Fibroblast of pulmonary artery (primary cell): ENCODE results near the gene RBM19.
"Not testable (repeated sequence)": the region's sequence is repeated elsewhere in the genome, so short reads cannot be mapped to it uniquely, and the experiment has no call there.

Source experiments
- DNase-seq: peaks from one replicate; pipeline ENCODE4 v3.0.0-alpha.2; 2010; ENCODE audit warnings: low read depth
- H3K4me3 ChIP-seq: replicated peaks from 2 replicates; pipeline ENCODE4 v1.5.1; 2011; ENCODE audit warnings: low read depth, mild to moderate bottlenecking, control low read depth, low read length, moderate library complexity
- TF ChIP-seq, protein P1 (sequence below): IDR thresholded peaks from 2 replicates; pipeline ENCODE4 v1.5.1; 2011; ENCODE audit warnings: mild to moderate bottlenecking, control low read depth, low read length, inconsistent platforms; ENCODE audit errors: missing control alignments

The RBM19 gene

GRCh38 chr12:114006482-114007425 lies 40.6 kb upstream of the RBM19 start:
- TF ChIP-seq, protein P1, sequence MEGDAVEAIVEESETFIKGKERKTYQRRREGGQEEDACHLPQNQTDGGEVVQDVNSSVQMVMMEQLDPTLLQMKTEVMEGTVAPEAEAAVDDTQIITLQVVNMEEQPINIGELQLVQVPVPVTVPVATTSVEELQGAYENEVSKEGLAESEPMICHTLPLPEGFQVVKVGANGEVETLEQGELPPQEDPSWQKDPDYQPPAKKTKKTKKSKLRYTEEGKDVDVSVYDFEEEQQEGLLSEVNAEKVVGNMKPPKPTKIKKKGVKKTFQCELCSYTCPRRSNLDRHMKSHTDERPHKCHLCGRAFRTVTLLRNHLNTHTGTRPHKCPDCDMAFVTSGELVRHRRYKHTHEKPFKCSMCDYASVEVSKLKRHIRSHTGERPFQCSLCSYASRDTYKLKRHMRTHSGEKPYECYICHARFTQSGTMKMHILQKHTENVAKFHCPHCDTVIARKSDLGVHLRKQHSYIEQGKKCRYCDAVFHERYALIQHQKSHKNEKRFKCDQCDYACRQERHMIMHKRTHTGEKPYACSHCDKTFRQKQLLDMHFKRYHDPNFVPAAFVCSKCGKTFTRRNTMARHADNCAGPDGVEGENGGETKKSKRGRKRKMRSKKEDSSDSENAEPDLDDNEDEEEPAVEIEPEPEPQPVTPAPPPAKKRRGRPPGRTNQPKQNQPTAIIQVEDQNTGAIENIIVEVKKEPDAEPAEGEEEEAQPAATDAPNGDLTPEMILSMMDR = no peak
- no peak overlapping the region for H3K4me3 ChIP-seq
- DNase-seq = no peak

DNA sequence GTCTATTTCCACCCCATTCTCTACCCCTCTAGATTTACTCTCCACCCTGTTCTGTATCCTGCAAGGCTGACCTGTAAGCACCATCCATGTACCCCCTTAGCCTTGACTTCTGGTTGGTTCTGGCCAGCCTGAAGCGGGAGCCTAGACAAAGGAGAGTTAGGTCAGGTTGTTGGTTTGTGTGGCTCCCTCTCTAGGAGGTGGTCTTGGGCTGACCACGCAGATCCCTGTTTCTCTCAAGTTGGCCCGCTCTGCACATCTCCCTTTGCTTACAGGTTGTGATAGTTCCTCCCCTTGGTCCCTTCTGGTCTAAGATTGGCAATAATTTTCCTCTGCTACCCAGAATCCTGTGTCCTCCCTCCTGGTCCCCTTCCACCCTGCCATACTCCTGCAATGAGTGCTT lies 38.3 kb upstream of the RBM19 start:
- H3K4me3 ChIP-seq = no peak overlapping the region
- DNase-seq = no peak
- TF ChIP-seq, protein P1 = no peak

- TF ChIP-seq, protein P1 = no peak
- no peak for DNase-seq
- no peak overlapping the region for H3K4me3 ChIP-seq
Observed at GRCh38 chr12:114003286-114003685, 37.2 kb upstream of the RBM19 start.

DNA sequence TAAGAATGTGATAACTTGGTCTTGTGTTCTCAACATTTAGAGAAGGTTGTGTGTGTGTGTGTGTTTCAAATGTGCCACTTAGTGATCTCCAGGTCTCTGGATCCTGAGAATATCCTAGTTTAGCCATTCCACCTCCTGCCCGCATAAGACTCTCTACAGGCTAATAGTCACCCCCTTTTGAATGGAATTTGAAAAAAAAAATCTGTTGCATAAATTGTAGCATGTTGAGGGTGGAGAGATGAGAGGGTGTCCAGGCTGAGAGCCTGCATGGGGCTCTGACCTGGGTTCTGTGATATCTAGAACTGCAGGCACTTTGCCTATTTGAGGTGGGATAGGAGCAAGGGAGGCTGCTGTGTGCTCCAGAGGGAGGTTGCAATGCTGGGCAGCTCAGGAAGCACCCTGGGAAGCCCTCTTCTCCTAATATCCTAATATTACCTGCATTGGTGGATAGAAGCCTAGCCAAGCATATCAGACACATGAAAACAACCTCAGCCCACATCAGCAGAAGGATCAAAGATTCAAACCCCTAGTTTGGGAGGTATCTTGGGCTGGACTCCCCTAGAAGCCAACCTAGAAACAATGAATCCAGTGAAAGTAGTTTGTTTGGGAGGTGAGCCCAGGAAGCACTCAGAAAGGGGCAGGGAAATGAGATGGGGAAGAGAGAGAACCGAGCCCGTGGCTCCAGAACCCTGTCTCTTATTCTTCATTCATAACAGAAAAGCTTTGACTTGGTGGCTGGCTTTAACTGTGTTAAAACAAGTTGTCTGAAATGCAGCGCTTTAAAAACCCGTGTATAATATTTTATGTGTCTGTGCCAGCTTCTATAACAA lies 35.6 kb upstream of the RBM19 start:
- DNase-seq = no peak
- TF ChIP-seq, protein P1 = no peak
- H3K4me3 ChIP-seq = no peak overlapping the region

GRCh38 chr12:114000861-114001260 lies 34.7 kb upstream of the RBM19 start:
- DNase-seq = no peak

GRCh38 chr12:114000261-114000660 lies 34.1 kb upstream of the RBM19 start:
- H3K4me3 ChIP-seq, DNase-seq: not testable (repeated sequence)

More at GRCh38 chr12:114000861-114001260, 34.7 kb upstream of the RBM19 start:
- TF ChIP-seq, protein P1 = no peak
- no peak overlapping the region for H3K4me3 ChIP-seq

DNA sequence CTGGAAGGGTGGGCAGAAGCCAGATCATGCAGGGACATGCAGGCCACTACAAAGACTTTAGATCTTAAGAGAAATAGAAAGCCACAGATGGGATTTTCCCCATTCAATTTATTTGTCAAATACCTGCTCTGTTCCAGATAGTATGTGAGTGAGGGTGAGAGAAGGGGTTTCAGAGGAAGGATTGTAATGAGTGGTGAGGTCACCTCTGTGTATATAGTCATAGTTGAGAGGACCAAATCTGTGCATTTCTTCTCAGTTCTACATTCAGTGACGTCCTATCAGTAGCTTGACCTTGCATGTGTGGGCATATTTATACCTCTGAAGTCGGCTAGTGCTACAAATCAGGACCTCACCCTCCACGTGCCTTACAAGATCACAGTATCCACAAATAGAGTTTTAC lies 31.2 kb upstream of the RBM19 start:
- DNase-seq = no peak
- H3K4me3 ChIP-seq = no peak overlapping the region
- TF ChIP-seq, protein P1 = no peak
